Measurements from ENCODE around the gene DAB1.

Gene DAB1

GRCh38 chr1:57316291-57316690 lies 107.6 kb downstream of the DAB1 start:
- DNase-seq: no peak

- DNase-seq: no peak
Measured at GRCh38 chr1:57312869-57313268, 111.0 kb downstream of the DAB1 start.

- no peak for DNase-seq
Measured at GRCh38 chr1:57311411-57311810, 112.4 kb downstream of the DAB1 start.

GRCh38 chr1:57311006-57311405 lies 112.9 kb downstream of the DAB1 start:
- no peak for DNase-seq

GRCh38 chr1:57309630-57310029 lies 114.2 kb downstream of the DAB1 start:
- no peak for DNase-seq

GRCh38 chr1:57307392-57308170 lies 116.3 kb downstream of the DAB1 start:
- peak; percentile 94 for DNase-seq

- DNase-seq: no peak
Measured at GRCh38 chr1:57304591-57304990, 119.3 kb downstream of the DAB1 start.

- no peak for DNase-seq
Measured at GRCh38 chr1:57302812-57303596, 120.9 kb downstream of the DAB1 start.

GRCh38 chr1:57300186-57300585 lies 123.7 kb downstream of the DAB1 start:
- DNase-seq: no peak

GRCh38 chr1:57296726-57297250 lies 127.1 kb downstream of the DAB1 start:
- DNase-seq: no peak

- no peak for DNase-seq
Measured at GRCh38 chr1:57295326-57295725, 128.5 kb downstream of the DAB1 start.

GRCh38 chr1:57294177-57294576 lies 129.7 kb downstream of the DAB1 start:
- DNase-seq: no peak

- no peak for DNase-seq
Measured at GRCh38 chr1:57293214-57293613, 130.6 kb downstream of the DAB1 start.

- DNase-seq: no peak
Measured at GRCh38 chr1:57289781-57290180, 134.1 kb downstream of the DAB1 start.

GRCh38 chr1:57285992-57286391 lies 137.9 kb downstream of the DAB1 start:
- no peak for DNase-seq

GRCh38 chr1:57282411-57282810 lies 141.4 kb downstream of the DAB1 start:
- DNase-seq: no peak

- no peak for DNase-seq
Measured at GRCh38 chr1:57281324-57281723, 142.5 kb downstream of the DAB1 start.

- DNase-seq: no peak
Measured at GRCh38 chr1:57279909-57280666, 143.8 kb downstream of the DAB1 start.

GRCh38 chr1:57278558-57278957 lies 145.3 kb downstream of the DAB1 start:
- no peak for DNase-seq

GRCh38 chr1:57277681-57278080 lies 146.2 kb downstream of the DAB1 start:
- no peak for DNase-seq

GRCh38 chr1:57276918-57277317 lies 146.9 kb downstream of the DAB1 start:
- DNase-seq: no peak

GRCh38 chr1:57272601-57273000 lies 151.3 kb downstream of the DAB1 start:
- no peak for DNase-seq

- no peak for DNase-seq
Measured at GRCh38 chr1:57272150-57272549, 151.7 kb downstream of the DAB1 start.

All from central memory CD4-positive, alpha-beta T cell (primary cell).